ENCODE measurements around the gene CRYGD.
"Not testable (repeated sequence)": the region's sequence is repeated elsewhere in the genome, so short reads cannot be mapped to it uniquely, and the experiment has no call there.

The CRYGD gene

GRCh38 chr2:208129744-208130711, 5.7 kb upstream of the CRYGD start, which contains the start of gene CRYGC:
TSS of gene CRYGC (minus strand) at chr2:208129828. CDS start at chr2:208129792, 36 bp downstream.
- peak; percentile 44 for DNase-seq (ENCODE audit: low spot score)

GRCh38 chr2:208128136-208128535, 3.8 kb upstream of the CRYGD start:
- no peak for DNase-seq (ENCODE audit: low spot score)

GRCh38 chr2:208127090-208127489, 2.8 kb upstream of the CRYGD start:
- no peak for DNase-seq (ENCODE audit: low spot score)

- DNase-seq (ENCODE audit: low spot score): no peak
These were observed 927 bp upstream of the CRYGD start for GRCh38 chr2:208125251-208125650.

GRCh38 chr2:208122248-208122647, 2.1 kb downstream of the CRYGD start:
- no peak for DNase-seq (ENCODE audit: low spot score)

- no peak for DNase-seq (ENCODE audit: low spot score)
These were observed 5.4 kb downstream of the CRYGD start for GRCh38 chr2:208118918-208119317.

- not testable (repeated sequence) for DNase-seq (ENCODE audit: low spot score)
These were observed 6.9 kb downstream of the CRYGD start for GRCh38 chr2:208117390-208117789.

- DNase-seq (ENCODE audit: low spot score): no peak
These were observed 11.4 kb downstream of the CRYGD start for GRCh38 chr2:208112969-208113368.

- DNase-seq (ENCODE audit: low spot score): not testable (repeated sequence)
These were observed 12.0 kb downstream of the CRYGD start for GRCh38 chr2:208112273-208112745.

GRCh38 chr2:208103616-208104015, 20.7 kb downstream of the CRYGD start:
- DNase-seq (ENCODE audit: low spot score): no peak

- no peak for DNase-seq (ENCODE audit: low spot score)
These were observed 22.4 kb downstream of the CRYGD start for GRCh38 chr2:208101716-208102631.

GRCh38 chr2:208099682-208100470, 24.4 kb downstream of the CRYGD start:
- no peak for DNase-seq (ENCODE audit: low spot score)

- DNase-seq (ENCODE audit: low spot score): not testable (repeated sequence)
These were observed 25.6 kb downstream of the CRYGD start for GRCh38 chr2:208098701-208099100.

GRCh38 chr2:208098267-208098666, 26.1 kb downstream of the CRYGD start:
- no peak for DNase-seq (ENCODE audit: low spot score)

GRCh38 chr2:208097801-208098200, 26.5 kb downstream of the CRYGD start:
- no peak for DNase-seq (ENCODE audit: low spot score)

GRCh38 chr2:208097313-208097712, 27.0 kb downstream of the CRYGD start:
- no peak for DNase-seq (ENCODE audit: low spot score)

- no peak for DNase-seq (ENCODE audit: low spot score)
These were observed 28.2 kb downstream of the CRYGD start for GRCh38 chr2:208096080-208096479.

- DNase-seq (ENCODE audit: low spot score): no peak
These were observed 31.2 kb downstream of the CRYGD start for GRCh38 chr2:208093128-208093527.

- no peak for DNase-seq (ENCODE audit: low spot score)
These were observed 32.1 kb downstream of the CRYGD start for GRCh38 chr2:208092093-208092832.

GRCh38 chr2:208090420-208090819, 33.9 kb downstream of the CRYGD start:
- no peak for DNase-seq (ENCODE audit: low spot score)

GRCh38 chr2:208086029-208086428, 38.3 kb downstream of the CRYGD start:
- no peak for DNase-seq (ENCODE audit: low spot score)

All from HuH-7.5 (cell line).